GM18505 (cell line): Measurements from ENCODE around the gene WT1.

Experiments used
- ATAC-seq: cut with Tn5 transposase; IDR thresholded peaks from one replicate; pipeline ENCODE4 v1.9.1; 2021; ENCODE audit not compliant: unreplicated experiment
- POLR2A ChIP-seq: IDR thresholded peaks from 4 replicates; pipeline ENCODE4 v1.6.1; 2011; ENCODE audit warnings: borderline replicate concordance; ENCODE audit not compliant: insufficient read depth, insufficient read length; ENCODE audit errors: extremely low read depth

WT1 gene

GRCh38 chr11:32434356-32435151 lies 785 bp downstream of the WT1 start:
- no peak for TF ChIP-seq POLR2A
- ATAC-seq, result no peak

GRCh38 chr11:32433914-32434355 lies 1.4 kb downstream of the WT1 start:
- no peak for TF ChIP-seq POLR2A
- ATAC-seq, result no peak

GRCh38 chr11:32433101-32433913 lies 2.0 kb downstream of the WT1 start:
- ATAC-seq, result no peak
- no peak for TF ChIP-seq POLR2A

GRCh38 chr11:32432565-32432964 lies 2.8 kb downstream of the WT1 start:
- ATAC-seq, result no peak
- TF ChIP-seq POLR2A, result no peak

- TF ChIP-seq POLR2A, result no peak
- no peak for ATAC-seq
These were observed 4.6 kb downstream of the WT1 start for GRCh38 chr11:32430568-32431381.

- TF ChIP-seq POLR2A, result no peak
- no peak for ATAC-seq
These were observed 5.9 kb downstream of the WT1 start for GRCh38 chr11:32429477-32429876.

GRCh38 chr11:32428665-32429303 lies 6.6 kb downstream of the WT1 start:
- TF ChIP-seq POLR2A, result no peak
- no peak for ATAC-seq

- TF ChIP-seq POLR2A, result no peak
These were observed 7.2 kb downstream of the WT1 start for GRCh38 chr11:32427935-32428664.

GRCh38 chr11:32427616-32427934 lies 7.8 kb downstream of the WT1 start:
- TF ChIP-seq POLR2A, result no peak
- ATAC-seq, result no peak

More at GRCh38 chr11:32427935-32428664, 7.2 kb downstream of the WT1 start:
- ATAC-seq, result no peak

- ATAC-seq, result no peak
- TF ChIP-seq POLR2A, result no peak
These were observed 8.3 kb downstream of the WT1 start for GRCh38 chr11:32426819-32427615.

- ATAC-seq, result no peak
- TF ChIP-seq POLR2A, result no peak
These were observed 9.1 kb downstream of the WT1 start for GRCh38 chr11:32426192-32426591.
